ENCODE data around the gene SLC26A3.
A peak's percentile ranks its signal among the peaks of the same experiment; 100 is the strongest.

Gene SLC26A3

GRCh38 chr7:107744345-107744750 is 58.7 kb downstream of the SLC26A3 start:
- DNase-seq (ENCODE audit: low read depth), result no peak

GRCh38 chr7:107743567-107744344 is 59.3 kb downstream of the SLC26A3 start, which contains the start of gene CBLL1:
TSS of gene CBLL1 (plus strand) at chr7:107744142. CDS start at chr7:107744164, 22 bp downstream.
- DNase-seq (ENCODE audit: low read depth), result peak; percentile 96

GRCh38 chr7:107742678-107743566 is 60.1 kb downstream of the SLC26A3 start:
- DNase-seq (ENCODE audit: low read depth), result no peak

- no peak for DNase-seq (ENCODE audit: low read depth)
Measured at GRCh38 chr7:107728276-107728675, 74.7 kb downstream of the SLC26A3 start.

GRCh38 chr7:107726356-107727130 is 76.5 kb downstream of the SLC26A3 start:
- DNase-seq (ENCODE audit: low read depth), result no peak

- peak; percentile 39 for DNase-seq (ENCODE audit: low read depth)
Measured at GRCh38 chr7:107725138-107725740, 77.8 kb downstream of the SLC26A3 start.

GRCh38 chr7:107723255-107723654 is 79.8 kb downstream of the SLC26A3 start:
- DNase-seq (ENCODE audit: low read depth), result no peak

- no peak for DNase-seq (ENCODE audit: low read depth)
Measured at GRCh38 chr7:107721286-107721685, 81.7 kb downstream of the SLC26A3 start.

- no peak for DNase-seq (ENCODE audit: low read depth)
Measured at GRCh38 chr7:107718456-107719193, 84.4 kb downstream of the SLC26A3 start.

- no peak for DNase-seq (ENCODE audit: low read depth)
Measured at GRCh38 chr7:107715531-107715930, 87.5 kb downstream of the SLC26A3 start.
